Measurements from ENCODE around the gene DBNDD1. TPM values are rescaled to one million over a fixed set of nuclear protein-coding genes. Genes with fewer than 3 reads are reported as not detected.

Gene DBNDD1
- total RNA-seq, 1 experiment from 2014 or later = 60.2 TPM

GRCh38 chr16:89955001-89955685 lies 64.1 kb downstream of the DBNDD1 start:
- ATAC-seq = no peak
- RAD21 ChIA-PET (ENCODE audit: low non-redundant PET in 1 of 2, low total read pairs in 2 of 2, uncharacterized antibody in 2 of 2, unreplicated experiment in 2 of 2) = no interaction called here
- Histone ChIP-seq H3K79me2 (ENCODE audit: insufficient read depth, low read length) (peaks cover 37% of the 10 kb centered on the region), H2AFZ (ENCODE audit: low read depth, low read length, poor library complexity, severe bottlenecking) (no peak overlapping the region), H3K4me2 (ENCODE audit: low read length) (no peak overlapping the region), H3K9me3 (ENCODE audit: control insufficient read depth in 1 of 2, insufficient read depth in 1 of 2, low read depth in 1 of 2, low read length in 2 of 2) (no peaks in the 10 kb centered on the region), H3K27ac (ENCODE audit: low read depth, low read length) (no peak overlapping the region), H3K4me1 (ENCODE audit: control insufficient read depth in 1 of 2, insufficient read depth in 2 of 2, low read length in 2 of 2) (no peaks in the 10 kb centered on the region; a peak in 1 of 4 replicates), H3K27me3 (ENCODE audit: insufficient read depth, low read length) (no peaks in the 10 kb centered on the region), H4K20me1 (ENCODE audit: insufficient read depth) (no peaks in the 10 kb centered on the region), H3K36me3 (ENCODE audit: control insufficient read depth in 1 of 2, insufficient read depth in 2 of 2, low read length in 2 of 2) (peaks cover 14 to 33% of the 10 kb centered on the region in 2 experiments; a peak in 3 of 4 replicates), H3K9me2 (ENCODE audit: insufficient read depth) (no peaks in the 10 kb centered on the region), H3K4me3 (replicated peaks in 1 of 2; ENCODE audit: low read depth in 1 of 2, low read length in 2 of 2) (no peak overlapping the region), H3K9ac (ENCODE audit: low read length) (no peak overlapping the region)
- no peak for DNase-seq (ENCODE audit: low read depth, low spot score)
- TF ChIP-seq ELF1 (IDR thresholded peaks at IDR 0.05; ENCODE audit: borderline replicate concordance, low read depth) (no peak), CEBPB (IDR thresholded peaks at IDR 0.05; ENCODE audit: low read depth) (no peak)
- BruUV-seq (replicated peaks) = no TSS peak
- POLR2A ChIA-PET = no interaction called here
- intact Hi-C loops (cut with micrococcal nuclease) = no loop called here
- CTCF ChIA-PET = no interaction called here

Other genes with a start within 250 kb of the DBNDD1 start
- 167 TPM for gene FANCA, start 202.8 kb downstream of the DBNDD1 start, total RNA-seq (2021; ENCODE audit: unreplicated experiment)
- gene SPIRE2, start 191.0 kb downstream of the DBNDD1 start, total RNA-seq (2021; ENCODE audit: unreplicated experiment) = 21.2 TPM
- gene TCF25, start 145.9 kb downstream of the DBNDD1 start, total RNA-seq (2021; ENCODE audit: unreplicated experiment) = 345 TPM
- 12.2 TPM for gene MC1R, start 100.6 kb downstream of the DBNDD1 start, total RNA-seq (2021; ENCODE audit: unreplicated experiment)
- gene TUBB3, start 96.1 kb downstream of the DBNDD1 start, total RNA-seq (2021; ENCODE audit: unreplicated experiment) = 173 TPM
- gene DEF8, start 70.7 kb downstream of the DBNDD1 start, total RNA-seq (2021; ENCODE audit: unreplicated experiment) = 109 TPM
- gene PRDM7, start 57.9 kb upstream of the DBNDD1 start, total RNA-seq (2021; ENCODE audit: unreplicated experiment) = 0.07 TPM